ENCODE data around the gene OR10J1. TPM values are rescaled to one million over a fixed set of nuclear protein-coding genes. Genes with fewer than 3 reads are reported as not detected.

Gene OR10J1, protein sequence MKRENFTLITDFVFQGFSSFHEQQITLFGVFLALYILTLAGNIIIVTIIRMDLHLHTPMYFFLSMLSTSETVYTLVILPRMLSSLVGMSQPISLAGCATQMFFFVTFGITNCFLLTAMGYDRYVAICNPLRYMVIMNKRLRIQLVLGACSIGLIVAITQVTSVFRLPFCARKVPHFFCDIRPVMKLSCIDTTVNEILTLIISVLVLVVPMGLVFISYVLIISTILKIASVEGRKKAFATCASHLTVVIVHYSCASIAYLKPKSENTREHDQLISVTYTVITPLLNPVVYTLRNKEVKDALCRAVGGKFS
- total RNA-seq, result not detected

DNA sequence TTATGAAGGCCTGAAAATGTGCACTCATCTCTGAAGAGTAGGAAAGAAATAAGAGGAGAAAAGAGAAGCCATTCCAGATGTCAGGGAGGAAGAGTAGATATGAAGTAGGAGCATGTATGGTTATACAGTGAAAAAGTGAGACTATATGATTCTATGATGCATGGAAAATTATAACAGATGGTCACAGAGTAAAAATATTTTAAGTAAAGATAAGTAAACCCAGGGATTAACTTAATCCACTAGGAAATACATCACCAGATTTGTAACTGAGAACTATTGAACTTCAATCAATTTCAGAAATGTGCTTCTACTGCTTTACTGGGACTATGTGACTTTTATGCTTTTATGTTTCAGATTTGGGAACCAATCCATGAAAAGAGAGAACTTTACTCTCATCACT lies at the start of gene OR10J1:
OR10J1 (plus strand) TSS at position 301 of the 400 bp plus-strand sequence; CDS start at position 371, 70 bp downstream.
- H3K36me3 Mint-ChIP-seq (ENCODE audit: insufficient read depth in 2 of 2), result no peaks in the 10 kb centered on the region
- DNase-seq (no peak), ATAC-seq (replicated peaks in 1 of 2) (no peak)
- no peak within 1 kb of the TSS for H3K27ac Mint-ChIP-seq
- H3K4me3 Mint-ChIP-seq, result no peak within 1 kb of the TSS
- no peaks in the 10 kb centered on the region for H3K4me1 Mint-ChIP-seq (ENCODE audit: low read depth)
- peaks cover 0 to 2% of the 10 kb centered on the region in 2 donors for H3K9me3 Mint-ChIP-seq
- H3K27me3 Mint-ChIP-seq (ENCODE audit: low read depth), result peaks cover 23% of the 10 kb centered on the region

DNA sequence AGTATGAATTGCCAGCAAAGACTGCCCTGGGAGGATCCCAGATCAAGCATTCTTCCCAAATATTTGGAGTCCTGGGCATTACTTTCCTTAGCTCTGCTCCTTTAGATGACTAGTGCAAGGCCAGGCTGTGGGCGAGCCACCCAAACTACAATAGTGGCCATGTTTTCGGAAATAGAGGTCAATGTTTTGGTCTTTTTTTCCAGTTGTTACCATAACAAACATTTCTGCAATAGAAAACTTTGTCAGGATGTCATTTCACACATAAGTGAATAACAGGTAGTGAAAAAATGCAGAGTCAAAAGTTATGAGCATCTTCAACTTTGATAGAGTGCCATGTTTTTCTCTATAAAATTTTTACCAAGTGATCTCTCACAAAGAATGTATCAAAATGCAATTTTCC lies 32.7 kb upstream of the OR10J1 start:
- no peak for DNase-seq
- H3K4me1 Mint-ChIP-seq (ENCODE audit: low read depth), result no peaks in the 10 kb centered on the region
- no peaks in the 10 kb centered on the region for H3K36me3 Mint-ChIP-seq (ENCODE audit: insufficient read depth in 2 of 2)
- H3K4me3 Mint-ChIP-seq, result no peak overlapping the region
- peaks cover 1 to 2% of the 10 kb centered on the region in 2 donors for H3K9me3 Mint-ChIP-seq
- no peaks in the 10 kb centered on the region for H3K27me3 Mint-ChIP-seq (ENCODE audit: low read depth)
- no peak overlapping the region for H3K27ac Mint-ChIP-seq
- no peak for ATAC-seq (replicated peaks in 1 of 2)

DNA sequence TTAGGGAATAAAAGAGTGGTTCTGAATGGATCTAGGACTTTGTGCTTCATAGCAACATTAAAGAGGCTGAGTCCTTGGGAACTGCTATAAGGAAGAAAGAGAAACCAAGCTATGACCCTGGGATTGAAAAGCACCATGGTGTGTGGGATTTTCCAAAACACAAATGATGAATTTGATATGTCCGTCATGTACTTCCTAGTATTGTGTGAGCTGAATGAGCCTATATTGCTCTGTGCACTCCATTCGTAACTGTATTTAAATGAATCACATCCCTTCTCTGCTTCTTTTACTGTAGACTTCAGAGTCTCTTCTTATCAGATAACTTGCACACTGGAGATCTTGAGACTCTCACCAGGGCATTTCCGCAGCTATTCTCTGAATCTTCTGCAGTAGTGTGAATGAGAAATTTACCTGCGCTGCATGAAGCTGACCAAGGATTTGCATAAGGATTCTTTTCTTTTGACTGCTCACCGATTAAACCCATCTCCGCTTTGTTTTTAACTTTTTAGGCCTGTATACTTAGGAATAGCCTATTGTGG lies 30.6 kb upstream of the OR10J1 start:
- H3K27ac Mint-ChIP-seq, result no peak overlapping the region
- H3K4me1 Mint-ChIP-seq (ENCODE audit: low read depth), result no peaks in the 10 kb centered on the region
- no peaks in the 10 kb centered on the region for H3K27me3 Mint-ChIP-seq (ENCODE audit: low read depth)
- H3K9me3 Mint-ChIP-seq, result peaks cover 1 to 4% of the 10 kb centered on the region in 2 donors
- H3K36me3 Mint-ChIP-seq (ENCODE audit: insufficient read depth in 2 of 2), result no peaks in the 10 kb centered on the region
- no peak overlapping the region for H3K4me3 Mint-ChIP-seq
- no peak for DNase-seq
- no peak for ATAC-seq (replicated peaks in 1 of 2)

DNA sequence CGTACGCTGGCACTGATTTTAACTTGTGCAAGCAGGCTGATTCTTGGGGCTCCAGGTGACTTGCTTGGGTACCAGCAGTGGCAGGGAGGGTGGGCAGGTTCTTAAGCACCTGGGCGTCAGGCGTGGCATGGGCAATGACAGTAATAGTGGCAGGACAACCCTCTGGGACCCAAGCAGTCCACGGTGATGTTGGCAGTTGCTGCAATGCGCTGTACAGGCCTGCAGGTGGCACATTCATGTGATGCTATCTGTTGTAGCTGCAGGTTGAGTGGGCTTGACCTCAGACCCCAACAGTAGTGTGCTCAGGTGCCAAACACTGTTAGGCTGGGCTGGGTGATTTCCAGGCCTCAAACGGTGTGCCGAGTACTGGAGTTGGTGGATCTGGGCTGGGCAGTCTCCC lies 17.7 kb upstream of the OR10J1 start:
- Mint-ChIP-seq H3K36me3 (ENCODE audit: insufficient read depth in 2 of 2) (peaks cover 0 to 7% of the 10 kb centered on the region in 2 donors), H3K4me3 (no peak overlapping the region), H3K9me3 (peaks cover 8 to 9% of the 10 kb centered on the region in 2 donors), H3K4me1 (ENCODE audit: low read depth) (no peaks in the 10 kb centered on the region), H3K27ac (no peak overlapping the region), H3K27me3 (ENCODE audit: low read depth) (no peaks in the 10 kb centered on the region)
- no peak for ATAC-seq (replicated peaks in 1 of 2)
- no peak for DNase-seq

DNA sequence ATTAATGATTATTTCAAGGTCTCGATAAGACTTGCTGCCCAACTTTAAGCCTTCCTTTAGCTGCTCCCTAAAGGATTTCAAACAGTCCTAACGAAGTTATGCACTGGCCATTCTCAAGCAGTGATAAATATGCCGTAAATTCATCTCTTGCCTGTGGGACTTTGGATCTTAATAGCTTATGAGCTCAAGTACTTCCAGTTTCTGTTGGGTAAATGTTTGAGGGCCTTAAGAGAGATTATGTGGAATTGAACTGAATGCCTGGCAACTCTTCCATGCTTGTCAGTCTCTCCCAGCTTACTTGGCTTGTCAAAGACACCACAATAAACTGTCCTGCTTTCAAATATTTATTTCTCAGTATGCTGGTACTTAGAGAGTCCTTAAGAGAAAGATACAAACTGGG lies 11.0 kb upstream of the OR10J1 start:
- Mint-ChIP-seq H3K9me3 (peaks cover 0 to 2% of the 10 kb centered on the region in 2 donors), H3K36me3 (ENCODE audit: insufficient read depth in 2 of 2) (no peaks in the 10 kb centered on the region), H3K4me3 (no peak overlapping the region), H3K4me1 (ENCODE audit: low read depth) (no peaks in the 10 kb centered on the region), H3K27me3 (ENCODE audit: low read depth) (peaks cover 9% of the 10 kb centered on the region), H3K27ac (no peak overlapping the region)
- DNase-seq, result no peak
- no peak for ATAC-seq (replicated peaks in 1 of 2)

DNA sequence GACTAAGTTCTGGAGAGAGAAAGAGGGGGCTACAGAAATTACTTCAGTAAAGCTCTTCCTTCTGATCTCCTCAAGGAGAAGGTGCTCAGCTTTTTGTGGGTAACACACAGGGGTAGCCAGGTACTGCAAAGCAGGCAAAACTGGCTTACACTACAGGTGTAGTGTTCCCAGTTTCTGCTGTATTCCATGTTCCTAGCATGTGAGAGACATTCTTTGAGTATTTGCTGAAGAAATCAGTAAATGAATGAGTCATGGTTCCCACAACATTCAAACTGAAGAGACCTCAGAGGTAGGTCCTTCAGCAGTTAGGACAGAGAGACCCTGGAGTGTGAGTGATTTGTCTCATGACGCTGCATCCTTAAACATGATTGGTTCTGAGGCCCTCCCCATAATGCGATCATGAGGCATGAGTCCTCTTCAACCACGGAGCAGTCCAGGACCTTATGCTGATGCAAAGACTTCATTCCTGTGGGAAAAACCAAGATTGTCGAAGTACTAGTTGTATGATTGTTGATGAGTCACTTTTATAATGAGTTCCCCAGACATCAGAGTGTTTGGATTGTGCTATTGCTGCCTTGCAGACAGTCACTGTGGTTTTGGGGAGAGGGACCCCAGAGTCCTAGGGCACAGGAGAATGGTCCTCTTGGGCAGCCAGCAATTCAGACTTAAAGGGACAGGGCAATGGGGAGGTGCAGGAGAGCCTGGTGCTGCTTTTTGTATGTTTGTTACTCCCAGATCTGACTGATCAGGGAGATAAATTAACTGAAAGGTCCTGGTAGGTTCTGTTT lies 10.3 kb upstream of the OR10J1 start:
- DNase-seq, result no peak
- H3K4me3 Mint-ChIP-seq, result no peak overlapping the region
- H3K27me3 Mint-ChIP-seq (ENCODE audit: low read depth), result peaks cover 9% of the 10 kb centered on the region
- H3K27ac Mint-ChIP-seq, result no peak overlapping the region
- no peaks in the 10 kb centered on the region for H3K4me1 Mint-ChIP-seq (ENCODE audit: low read depth)
- no peak for ATAC-seq (replicated peaks in 1 of 2)
- no peaks in the 10 kb centered on the region for H3K36me3 Mint-ChIP-seq (ENCODE audit: insufficient read depth in 2 of 2)
- peaks cover 0 to 2% of the 10 kb centered on the region in 2 donors for H3K9me3 Mint-ChIP-seq

DNA sequence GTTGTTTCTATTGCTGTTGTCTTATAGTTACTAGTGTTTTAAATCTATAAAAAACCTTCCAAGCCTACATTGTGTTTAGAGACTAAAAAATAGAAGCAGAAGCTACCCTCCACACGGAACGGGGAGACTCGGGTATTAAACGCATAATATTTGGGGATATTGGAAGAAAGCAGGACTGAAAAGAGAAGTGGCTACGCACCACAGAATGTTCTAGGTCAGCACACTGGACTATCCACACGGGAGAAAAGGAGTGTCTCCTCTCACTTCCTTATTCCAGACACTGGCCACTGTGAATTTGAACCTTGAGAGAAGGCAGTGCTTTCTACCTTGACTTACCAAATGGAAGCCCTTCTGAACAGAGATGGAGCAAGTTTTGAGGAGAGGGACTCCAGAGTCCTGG lies 8.5 kb upstream of the OR10J1 start:
- Mint-ChIP-seq H3K27ac (no peak overlapping the region), H3K9me3 (peaks cover 0 to 2% of the 10 kb centered on the region in 2 donors), H3K4me3 (no peak overlapping the region), H3K27me3 (ENCODE audit: low read depth) (peaks cover 13% of the 10 kb centered on the region), H3K4me1 (ENCODE audit: low read depth) (no peaks in the 10 kb centered on the region), H3K36me3 (ENCODE audit: insufficient read depth in 2 of 2) (no peaks in the 10 kb centered on the region)
- DNase-seq (no peak), ATAC-seq (replicated peaks in 1 of 2) (no peak)

DNA sequence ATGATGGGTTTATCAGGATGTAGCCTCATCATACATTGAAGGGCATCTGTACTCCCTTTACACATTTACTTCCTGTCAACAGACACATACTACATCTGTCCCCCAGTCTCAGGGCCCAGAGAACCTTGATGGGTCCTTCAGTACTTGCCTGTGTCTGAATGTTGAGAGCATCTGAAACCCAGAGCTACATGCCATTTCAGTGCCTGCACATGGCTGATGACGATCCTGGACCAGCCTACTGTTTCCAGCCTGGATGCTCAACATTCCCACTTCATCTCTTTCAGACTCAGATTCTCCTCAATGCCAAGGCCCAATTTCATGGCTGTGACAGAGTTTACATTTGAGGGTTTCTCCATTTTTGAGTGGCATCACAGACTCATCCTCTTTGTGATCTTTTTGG lies 7.6 kb upstream of the OR10J1 start, which contains the start of gene OR10J4:
OR10J4 (plus strand) TSS at position 301 of the 400 bp plus-strand sequence.
- Mint-ChIP-seq H3K27ac (no peak within 1 kb of the TSS), H3K27me3 (ENCODE audit: low read depth) (peaks cover 22% of the 10 kb centered on the region), H3K9me3 (peaks cover 0 to 4% of the 10 kb centered on the region in 2 donors), H3K4me3 (no peak within 1 kb of the TSS), H3K36me3 (ENCODE audit: insufficient read depth in 2 of 2) (no peaks in the 10 kb centered on the region), H3K4me1 (ENCODE audit: low read depth) (no peaks in the 10 kb centered on the region)
- no peak for ATAC-seq (replicated peaks in 1 of 2)
- DNase-seq, result no peak

DNA sequence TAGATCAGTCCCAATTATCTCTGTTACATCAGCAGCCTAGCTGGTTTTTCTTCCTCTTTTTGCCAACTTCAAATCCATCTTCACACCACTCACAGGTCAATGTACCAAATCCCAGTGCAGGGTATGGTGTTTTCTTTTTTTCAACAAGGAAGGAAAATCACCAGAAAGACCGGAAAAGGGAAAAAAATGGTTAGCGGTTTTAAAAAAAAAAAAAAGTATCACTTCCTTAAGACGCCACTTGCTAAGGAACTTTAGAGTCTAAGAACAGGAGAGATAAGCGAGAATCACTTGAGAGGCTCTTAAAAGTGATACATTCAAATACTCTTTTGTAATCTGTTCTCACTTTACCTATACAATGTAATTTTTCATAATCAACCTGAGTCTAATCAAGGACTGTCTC lies 3.1 kb upstream of the OR10J1 start:
- Mint-ChIP-seq H3K36me3 (ENCODE audit: insufficient read depth in 2 of 2) (no peaks in the 10 kb centered on the region), H3K4me1 (ENCODE audit: low read depth) (no peaks in the 10 kb centered on the region), H3K4me3 (no peak overlapping the region), H3K27me3 (ENCODE audit: low read depth) (peaks cover 32% of the 10 kb centered on the region), H3K9me3 (peaks cover 0 to 4% of the 10 kb centered on the region in 2 donors), H3K27ac (no peak overlapping the region)
- DNase-seq (no peak), ATAC-seq (replicated peaks in 1 of 2) (no peak)

DNA sequence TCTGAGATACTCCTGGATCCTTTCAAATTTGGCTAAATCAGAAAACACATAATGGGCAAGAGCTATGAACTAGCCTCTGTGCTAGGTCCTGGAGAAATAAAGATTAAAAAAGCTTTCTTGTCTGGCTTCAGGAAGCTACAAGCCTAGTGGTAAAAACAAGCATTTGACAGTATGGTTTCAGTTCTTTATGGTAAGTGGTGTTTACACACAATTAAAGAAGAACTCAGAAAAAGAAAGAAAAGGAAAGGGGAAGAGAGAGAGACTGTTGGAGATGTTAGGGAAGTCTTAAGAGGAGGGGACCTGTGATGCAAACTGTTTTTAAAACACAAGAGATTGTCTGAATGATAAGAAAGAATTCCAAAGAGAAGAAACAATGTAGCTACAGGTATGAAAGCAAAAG lies 1.8 kb downstream of the OR10J1 start:
- no peaks in the 10 kb centered on the region for H3K4me1 Mint-ChIP-seq (ENCODE audit: low read depth)
- no peak overlapping the region for H3K27ac Mint-ChIP-seq
- H3K27me3 Mint-ChIP-seq (ENCODE audit: low read depth), result peaks cover 15% of the 10 kb centered on the region
- DNase-seq, result no peak
- no peak for ATAC-seq (replicated peaks in 1 of 2)
- H3K9me3 Mint-ChIP-seq, result peaks cover 0 to 3% of the 10 kb centered on the region in 2 donors
- H3K4me3 Mint-ChIP-seq, result no peak overlapping the region
- H3K36me3 Mint-ChIP-seq (ENCODE audit: insufficient read depth in 2 of 2), result no peaks in the 10 kb centered on the region

DNA sequence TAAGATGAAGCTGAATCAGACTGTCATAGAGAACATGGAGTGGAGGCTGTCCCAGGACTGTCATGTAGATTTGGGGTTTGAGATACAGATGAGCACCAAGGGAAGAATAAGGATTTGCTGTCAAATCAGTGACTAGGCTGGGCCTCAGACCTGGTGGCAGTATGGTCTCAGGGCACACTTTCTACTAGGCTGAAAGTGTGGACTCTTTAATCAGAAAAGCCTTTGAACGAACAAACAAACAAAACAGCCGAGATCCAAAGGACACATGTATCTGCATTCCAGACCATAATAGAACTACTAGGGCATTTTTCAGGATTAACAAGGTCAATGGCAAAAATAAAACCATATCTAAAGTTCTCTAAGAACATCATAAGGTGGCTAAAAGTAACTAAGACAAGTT lies 2.9 kb downstream of the OR10J1 start:
- H3K9me3 Mint-ChIP-seq, result peaks cover under 1 to 3% of the 10 kb centered on the region in 2 donors
- no peaks in the 10 kb centered on the region for H3K36me3 Mint-ChIP-seq (ENCODE audit: insufficient read depth in 2 of 2)
- peaks cover 9% of the 10 kb centered on the region for H3K27me3 Mint-ChIP-seq (ENCODE audit: low read depth)
- ATAC-seq (replicated peaks in 1 of 2) (no peak), DNase-seq (no peak)
- no peak overlapping the region for H3K4me3 Mint-ChIP-seq
- H3K4me1 Mint-ChIP-seq (ENCODE audit: low read depth), result no peaks in the 10 kb centered on the region
- no peak overlapping the region for H3K27ac Mint-ChIP-seq

DNA sequence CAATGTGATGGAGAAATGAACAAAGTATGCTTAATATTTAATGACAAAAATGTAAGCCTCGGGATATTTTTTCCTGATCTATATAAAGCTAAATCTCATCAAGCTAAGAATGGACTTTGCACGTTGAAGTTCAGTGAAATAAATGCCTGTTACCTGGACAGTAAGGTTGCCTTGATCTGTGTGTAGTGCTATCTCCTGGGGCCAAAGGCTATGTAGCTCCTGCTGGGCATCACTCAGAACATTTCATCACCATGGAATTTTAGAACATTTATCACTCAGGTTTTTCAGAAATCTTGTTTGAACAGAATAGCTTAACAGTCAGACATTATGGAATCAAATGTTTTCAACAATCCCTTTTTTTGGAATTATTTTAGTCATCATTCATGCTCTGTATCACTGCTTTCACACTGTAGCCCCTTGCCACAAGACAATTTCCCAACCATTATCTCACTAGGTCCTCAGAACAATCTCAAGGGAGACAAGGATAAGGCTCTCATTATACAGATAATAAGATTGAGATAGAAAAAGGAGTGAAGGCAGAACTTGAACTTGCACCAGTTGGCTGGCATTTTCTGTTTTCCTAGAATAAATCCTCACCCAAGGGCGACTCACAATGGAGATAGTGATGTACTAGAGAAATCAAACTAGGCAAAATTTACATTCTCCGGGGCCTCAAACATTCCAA lies 3.7 kb downstream of the OR10J1 start:
- H3K4me1 Mint-ChIP-seq (ENCODE audit: low read depth), result no peaks in the 10 kb centered on the region
- no peak overlapping the region for H3K27ac Mint-ChIP-seq
- H3K36me3 Mint-ChIP-seq (ENCODE audit: insufficient read depth in 2 of 2), result peaks cover 0 to 2% of the 10 kb centered on the region in 2 donors
- H3K9me3 Mint-ChIP-seq, result peaks cover 2 to 9% of the 10 kb centered on the region in 2 donors
- peaks cover 9% of the 10 kb centered on the region for H3K27me3 Mint-ChIP-seq (ENCODE audit: low read depth)
- no peak for ATAC-seq (replicated peaks in 1 of 2)
- no peak overlapping the region for H3K4me3 Mint-ChIP-seq
- DNase-seq, result no peak

DNA sequence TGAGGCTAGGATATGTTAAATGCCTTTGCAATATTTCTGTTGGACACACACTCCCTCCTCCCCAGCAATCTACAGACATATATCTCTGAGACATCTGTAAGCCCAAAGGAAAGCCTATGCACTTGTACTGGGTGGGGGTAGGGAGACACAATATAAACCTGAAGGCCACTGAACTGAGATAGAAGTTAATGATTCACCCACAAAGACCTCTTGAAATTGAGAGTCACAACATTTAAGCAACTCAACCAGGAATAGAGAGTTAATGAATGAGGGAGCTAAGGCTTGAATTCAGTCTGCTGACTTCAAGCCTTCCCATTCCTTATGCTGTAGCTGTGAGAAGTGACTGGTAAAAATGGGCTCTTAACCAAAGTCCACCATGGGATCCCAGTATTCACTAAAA lies 5.0 kb downstream of the OR10J1 start:
- no peaks in the 10 kb centered on the region for H3K4me1 Mint-ChIP-seq (ENCODE audit: low read depth)
- peaks cover 9% of the 10 kb centered on the region for H3K27me3 Mint-ChIP-seq (ENCODE audit: low read depth)
- peaks cover 2 to 10% of the 10 kb centered on the region in 2 donors for H3K9me3 Mint-ChIP-seq
- ATAC-seq (replicated peaks in 1 of 2) (no peak), DNase-seq (no peak)
- no peak overlapping the region for H3K27ac Mint-ChIP-seq
- H3K4me3 Mint-ChIP-seq, result no peak overlapping the region
- H3K36me3 Mint-ChIP-seq (ENCODE audit: insufficient read depth in 2 of 2), result peaks cover 0 to 2% of the 10 kb centered on the region in 2 donors
